Activated CD4-positive, alpha-beta memory T cell treated with anti-CD3 and anti-CD28 coated beads, Interleukin-2, amount 10 ng/mL, durations not matched to agents 7 days and 5 days (primary cell): ENCODE results near the gene PTMS. TPM values are rescaled to one million over a fixed set of nuclear protein-coding genes. Genes with fewer than 3 reads are reported as not detected.

Source experiments
- total RNA-seq, 2 experiments: library from RNA; stranded (reverse); gene quantifications; one replicate each; pipeline ENCODE4 v1.2.3, GENCODE V29; 2021

Gene PTMS
- total RNA-seq, 2 experiments from 2014 or later, result 47.0 to 49.6 TPM

Other genes with a start within 250 kb of the PTMS start
- gene GAPDH, start 231.8 kb upstream of the PTMS start, total RNA-seq, result 1,000 to 10,000 TPM; 5,691 to 5,753 TPM
- gene IFFO1, start 210.3 kb upstream of the PTMS start, total RNA-seq, result 10 to 100 TPM; 23.1 to 23.6 TPM
- 10 to 100 TPM; 46.5 to 50.9 TPM for gene NOP2, start 198.1 kb upstream of the PTMS start, total RNA-seq
- 100 to 1,000 TPM; 223 to 234 TPM for gene CHD4, start 159.0 kb upstream of the PTMS start, total RNA-seq
- 1 to 10 TPM; 7.8 to 8.0 TPM for gene LPAR5, start 130.4 kb upstream of the PTMS start, total RNA-seq
- gene ACRBP, start 118.9 kb upstream of the PTMS start, total RNA-seq, result 1 to 10 TPM; 1.8 TPM
- 10 to 100 TPM; 32.2 to 33.8 TPM for gene ING4, start 103.2 kb upstream of the PTMS start, total RNA-seq
- gene ZNF384, start 77.0 kb upstream of the PTMS start, total RNA-seq, result 10 to 100 TPM; 69.5 to 78.1 TPM
- gene PIANP, start 65.5 kb upstream of the PTMS start, total RNA-seq, result not detected
- gene COPS7A, start 42.3 kb upstream of the PTMS start, total RNA-seq, result 10 to 100 TPM; 28.4 to 29.0 TPM
- 100 to 1,000 TPM; 101 to 108 TPM for gene MLF2, start 13.2 kb upstream of the PTMS start, total RNA-seq
- 10 to 100 TPM; 91.9 TPM for gene LAG3, start 6.2 kb downstream of the PTMS start, total RNA-seq
- gene CD4, start 23.2 kb downstream of the PTMS start, total RNA-seq, result 100 to 1,000 TPM; 324 to 327 TPM
- gene GPR162, start 55.5 kb downstream of the PTMS start, total RNA-seq, result not detected
- under 1 TPM; 0.18 to 0.68 TPM for gene P3H3, start 62.0 kb downstream of the PTMS start, total RNA-seq
- gene GNB3, start 74.6 kb downstream of the PTMS start, total RNA-seq, result not detected
- 100 to 1,000 TPM in 1 of 2 experiments, 10 to 100 TPM in 1; 96.5 to 101 TPM for gene CDCA3, start 84.9 kb downstream of the PTMS start, total RNA-seq
- gene USP5, start 85.8 kb downstream of the PTMS start, total RNA-seq, result 100 to 1,000 TPM in 1 of 2 experiments, 10 to 100 TPM in 1; 91.4 to 109 TPM
- 1,000 to 10,000 TPM; 1,228 to 1,253 TPM for gene TPI1, start 101.2 kb downstream of the PTMS start, total RNA-seq
- gene SPSB2, start 106.9 kb downstream of the PTMS start, total RNA-seq, result 10 to 100 TPM; 11.1 to 11.2 TPM
- 1 to 10 TPM; 5.7 to 6.1 TPM for gene LRRC23, start 138.5 kb downstream of the PTMS start, total RNA-seq
- 100 to 1,000 TPM; 206 to 207 TPM for gene ENO2, start 148.2 kb downstream of the PTMS start, total RNA-seq
- gene ATN1, start 161.6 kb downstream of the PTMS start, total RNA-seq, result 10 to 100 TPM; 33.9 to 34.6 TPM
- gene RNU7-1, start 177.5 kb downstream of the PTMS start, total RNA-seq, result not detected
- 100 to 1,000 TPM; 141 TPM for gene C12orf57, start 177.7 kb downstream of the PTMS start, total RNA-seq
- gene PTPN6, start 185.0 kb downstream of the PTMS start, total RNA-seq, result 100 to 1,000 TPM; 295 to 299 TPM
- gene PHB2, start 204.3 kb downstream of the PTMS start, total RNA-seq, result 100 to 1,000 TPM; 194 to 196 TPM
- 10 to 100 TPM; 39.4 to 50.2 TPM for gene EMG1, start 204.6 kb downstream of the PTMS start, total RNA-seq